Glomerular visceral epithelial cell (primary cell): ENCODE data around the gene PHACTR3.
"Not testable (repeated sequence)": the region's sequence is repeated elsewhere in the genome, so short reads cannot be mapped to it uniquely, and the experiment has no call there.

ENCODE experiments used
- DNase-seq: peaks from one replicate; pipeline ENCODE4 v3.0.0-alpha.2; 2016; ENCODE audit errors: extremely low spot score

Gene PHACTR3

DNA sequence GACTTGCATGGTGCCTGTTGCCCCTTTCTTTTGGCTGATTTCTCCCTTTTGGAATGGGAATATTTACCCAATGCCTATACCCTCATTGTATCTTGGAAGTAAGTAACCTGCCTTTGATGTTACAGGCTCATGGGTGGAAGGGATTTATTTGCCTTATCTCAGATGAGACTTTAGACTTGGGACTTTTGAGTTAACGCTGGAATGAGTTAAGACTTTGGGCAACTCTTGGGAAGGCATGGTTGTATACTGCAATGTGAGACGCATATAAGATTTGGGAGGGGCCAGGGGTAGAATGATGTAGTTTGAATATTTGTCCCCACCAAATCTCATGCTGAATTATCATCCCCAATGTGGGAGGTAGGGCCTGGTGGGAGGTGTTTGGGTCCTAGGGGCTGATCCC, 253.6 kb downstream of the PHACTR3 start:
- no peak for DNase-seq

DNA sequence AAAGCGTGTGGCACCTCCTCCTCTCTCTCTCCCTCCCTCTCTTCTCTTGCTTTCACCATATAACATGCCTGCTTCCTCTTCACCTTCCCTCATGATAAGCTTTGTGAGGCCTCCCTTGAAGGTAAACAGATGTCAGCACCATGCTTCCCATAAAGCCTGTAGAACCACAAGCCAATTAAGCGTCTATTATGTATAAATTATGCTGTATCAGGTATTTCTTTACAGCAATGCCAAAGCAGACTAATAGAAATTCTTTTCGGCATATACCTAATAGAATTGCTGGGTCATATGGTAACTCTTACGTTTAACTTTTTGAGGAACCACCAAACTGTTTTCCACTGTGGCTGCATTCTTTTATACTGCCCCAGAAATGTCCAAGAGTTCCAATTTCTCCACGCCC, 254.1 kb downstream of the PHACTR3 start:
- no peak for DNase-seq

GRCh38 chr20:59861401-59861800, 257.1 kb downstream of the PHACTR3 start:
- DNase-seq: no peak

DNA sequence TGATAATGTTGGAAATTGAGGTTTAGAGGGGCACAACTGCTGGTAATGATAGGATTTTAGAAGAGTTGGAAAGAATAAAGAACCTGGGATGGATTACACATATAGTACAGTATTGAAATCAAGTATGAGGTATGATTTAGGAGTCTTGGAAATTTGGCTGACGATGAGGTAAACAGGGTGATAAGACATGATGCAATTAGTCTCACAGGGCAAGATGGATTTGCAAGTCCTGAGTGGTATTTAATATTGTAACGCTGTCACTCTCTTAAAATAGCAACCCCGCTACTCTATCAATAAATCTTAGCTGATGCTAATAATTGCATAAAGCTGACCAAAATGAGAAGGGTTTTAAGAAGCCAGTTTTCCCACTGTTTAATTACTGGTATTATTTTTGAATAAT, 258.7 kb downstream of the PHACTR3 start:
- no peak for DNase-seq

DNA sequence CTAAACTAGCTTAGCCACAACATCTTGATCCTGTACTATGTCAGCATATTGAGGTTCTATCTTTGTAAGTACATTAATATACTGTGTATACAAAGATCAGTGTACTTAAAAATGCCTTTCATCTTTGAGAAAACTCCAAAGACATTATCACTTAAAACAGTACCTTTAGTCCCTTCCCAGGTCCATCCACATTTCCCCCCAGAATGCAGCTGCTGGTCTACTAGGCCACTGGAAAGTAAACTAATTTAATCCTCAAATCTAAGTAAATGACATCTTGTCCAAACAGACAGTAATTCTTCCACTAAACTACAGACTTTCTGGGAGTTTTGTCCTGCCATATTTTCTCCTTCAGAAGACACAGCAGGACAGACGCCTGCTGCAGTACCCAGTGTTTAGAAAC, 260.4 kb downstream of the PHACTR3 start:
- no peak for DNase-seq

DNA sequence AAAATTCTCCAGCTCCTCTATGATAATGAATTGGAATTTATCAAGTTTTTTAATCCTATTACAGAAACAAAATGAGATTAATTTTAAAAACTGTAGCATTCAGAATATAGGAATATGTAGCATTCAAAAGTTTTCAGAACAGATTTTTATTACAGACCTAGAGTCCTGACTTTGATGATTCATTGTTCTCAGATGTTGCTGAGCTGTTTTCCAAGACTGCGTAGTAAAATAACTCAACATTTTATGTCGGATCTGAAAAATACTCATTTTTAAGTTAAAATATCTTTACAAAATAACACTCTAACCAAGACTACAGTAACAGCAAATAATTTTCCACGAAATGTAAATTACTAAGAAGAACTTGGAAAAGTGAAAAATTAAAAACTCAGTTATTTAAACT, 262.0 kb downstream of the PHACTR3 start:
- DNase-seq: no peak

GRCh38 chr20:59871096-59871495, 266.8 kb downstream of the PHACTR3 start:
- DNase-seq: no peak

GRCh38 chr20:59873409-59873808, 269.1 kb downstream of the PHACTR3 start:
- DNase-seq: no peak

GRCh38 chr20:59880198-59880597, 275.9 kb downstream of the PHACTR3 start:
- DNase-seq: no peak

DNA sequence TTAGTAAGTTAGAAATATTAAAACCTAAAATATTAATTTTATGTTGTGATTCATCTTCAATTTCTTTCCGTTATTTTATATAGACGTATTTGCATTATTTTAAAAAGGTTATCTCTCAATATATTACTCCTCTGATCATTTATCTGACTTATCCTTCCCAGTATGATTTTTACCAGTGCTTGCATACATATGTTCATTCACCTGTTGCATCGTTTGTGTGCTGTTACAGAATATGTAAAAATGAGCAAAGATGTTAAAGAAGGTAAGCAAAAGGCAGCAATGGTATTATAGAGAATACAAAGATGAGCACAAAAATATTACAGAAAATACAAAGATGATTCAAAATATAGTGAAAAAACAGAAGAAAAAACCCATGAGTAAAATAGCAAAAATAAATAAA, 280.2 kb downstream of the PHACTR3 start:
- DNase-seq: no peak

DNA sequence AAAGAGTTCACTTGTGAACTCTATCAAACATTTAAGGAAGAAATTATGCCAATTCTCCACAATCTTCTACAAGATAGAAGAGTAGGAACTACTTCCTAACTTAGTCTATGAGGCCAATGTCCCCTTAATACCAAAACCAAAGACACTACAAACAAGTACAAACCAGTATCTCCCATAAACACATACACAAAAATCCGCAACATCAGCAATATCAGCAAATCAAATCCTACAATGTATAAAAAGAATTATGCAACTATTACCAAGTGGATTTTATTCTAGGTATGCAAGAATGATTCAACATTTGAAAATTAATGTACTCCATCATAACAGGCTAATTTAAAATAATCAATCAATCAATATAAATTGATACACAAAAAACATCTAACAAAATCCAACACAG, 283.7 kb downstream of the PHACTR3 start:
- DNase-seq: no peak

- not testable (repeated sequence) for DNase-seq
These were observed 285.7 kb downstream of the PHACTR3 start for GRCh38 chr20:59890035-59890434.

- DNase-seq: no peak
These were observed 287.2 kb downstream of the PHACTR3 start for GRCh38 chr20:59891581-59891980.

DNA sequence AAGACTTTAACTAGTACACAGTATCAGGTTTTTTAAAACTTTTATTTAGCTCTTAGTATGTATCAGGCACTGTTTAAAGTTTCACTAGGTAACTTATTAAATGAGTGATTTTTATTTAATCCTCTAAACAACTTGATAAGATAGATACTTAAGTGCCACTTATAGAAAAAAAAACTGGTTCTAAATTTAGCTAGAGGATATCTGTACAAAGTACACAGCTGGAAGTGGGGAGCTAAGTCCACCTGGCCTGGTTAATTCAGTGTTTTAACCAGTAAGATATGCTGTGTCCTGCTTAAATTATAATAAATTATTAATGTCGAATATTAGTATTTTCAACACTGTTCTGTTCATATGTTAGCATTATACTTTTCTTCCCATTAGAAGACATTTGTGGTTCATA, 291.6 kb downstream of the PHACTR3 start:
- DNase-seq: no peak
